Vagina (tissue), 2 donors: ENCODE data around the gene GNL3.

Source experiments
- POLR2A ChIP-seq, 2 donors: fragments of 450-650 bp; IDR thresholded peaks; one replicate each; pipeline ENCODE4 v1.6.1; 2017; ENCODE audit warnings: antibody characterized with exemption in 2 of 2, mild to moderate bottlenecking in 2 of 2, moderate library complexity in 2 of 2
- POLR2AphosphoS5 ChIP-seq, 2 donors: sonication (generic); formaldehyde crosslinking; IDR thresholded peaks; one replicate each; pipeline ENCODE4 v1.9.0; 2017; ENCODE audit warnings: antibody characterized with exemption in 2 of 2, mild to moderate bottlenecking in 2 of 2, low read depth in 1 of 2; ENCODE audit not compliant: insufficient read depth in 1 of 2
- TF ChIP-seq, protein P1 (sequence below), 3 experiments: fragments of 450-650 bp in 2 of 3; fragments of 200-600 bp in 1 of 3; sonication (generic) in 1 of 3; IDR thresholded peaks; one replicate each; pipeline ENCODE4 v1.5.1; 2017 to 2019; ENCODE audit warnings: antibody characterized with exemption in 3 of 3, mild to moderate bottlenecking in 2 of 3, moderate library complexity in 2 of 3

DNA sequence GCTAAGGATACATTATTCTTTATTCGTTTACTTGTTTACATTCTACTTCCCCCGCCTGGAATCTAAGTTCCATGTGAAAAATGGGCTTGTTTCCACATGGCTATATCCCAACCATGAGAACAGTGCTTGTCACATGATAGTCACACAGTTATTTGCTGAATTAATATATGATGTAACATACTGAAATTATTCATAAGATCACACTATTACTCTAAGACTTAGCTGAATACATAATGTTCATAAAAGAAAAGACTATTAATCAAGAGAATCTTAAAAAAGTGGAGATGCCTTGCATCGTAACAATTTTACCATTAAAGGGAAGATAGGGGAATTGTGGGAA, 6.7 kb upstream of the GNL3 start:
- TF ChIP-seq, protein P1, sequence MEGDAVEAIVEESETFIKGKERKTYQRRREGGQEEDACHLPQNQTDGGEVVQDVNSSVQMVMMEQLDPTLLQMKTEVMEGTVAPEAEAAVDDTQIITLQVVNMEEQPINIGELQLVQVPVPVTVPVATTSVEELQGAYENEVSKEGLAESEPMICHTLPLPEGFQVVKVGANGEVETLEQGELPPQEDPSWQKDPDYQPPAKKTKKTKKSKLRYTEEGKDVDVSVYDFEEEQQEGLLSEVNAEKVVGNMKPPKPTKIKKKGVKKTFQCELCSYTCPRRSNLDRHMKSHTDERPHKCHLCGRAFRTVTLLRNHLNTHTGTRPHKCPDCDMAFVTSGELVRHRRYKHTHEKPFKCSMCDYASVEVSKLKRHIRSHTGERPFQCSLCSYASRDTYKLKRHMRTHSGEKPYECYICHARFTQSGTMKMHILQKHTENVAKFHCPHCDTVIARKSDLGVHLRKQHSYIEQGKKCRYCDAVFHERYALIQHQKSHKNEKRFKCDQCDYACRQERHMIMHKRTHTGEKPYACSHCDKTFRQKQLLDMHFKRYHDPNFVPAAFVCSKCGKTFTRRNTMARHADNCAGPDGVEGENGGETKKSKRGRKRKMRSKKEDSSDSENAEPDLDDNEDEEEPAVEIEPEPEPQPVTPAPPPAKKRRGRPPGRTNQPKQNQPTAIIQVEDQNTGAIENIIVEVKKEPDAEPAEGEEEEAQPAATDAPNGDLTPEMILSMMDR (IDR thresholded peaks at IDR 0.05) = no peak
- no peak for TF ChIP-seq POLR2A (IDR thresholded peaks at IDR 0.05)
- no peak for TF ChIP-seq POLR2AphosphoS5 (IDR thresholded peaks at IDR 0.05; ENCODE audit: insufficient read depth in 1 of 2, low read depth in 1 of 2)
